Osteocyte (in vitro differentiated cells): ENCODE data around the gene PKP1. TPM values are rescaled to one million over a fixed set of nuclear protein-coding genes. Genes with fewer than 3 reads are reported as not detected.
A peak's percentile ranks its signal among the peaks of the same experiment; 100 is the strongest.

Source experiments
- DNase-seq: peaks from one replicate; pipeline ENCODE4 v3.0.0; 2021; ENCODE audit warnings: mixed read lengths; ENCODE audit not compliant: unreplicated experiment; ENCODE audit errors: extremely low spot score
- H3K27ac Mint-ChIP-seq: one replicate; pipeline ENCODE4 v1.8.0; 2021; ENCODE audit warnings: mild to moderate bottlenecking, mixed read lengths; ENCODE audit not compliant: unreplicated experiment
- H3K27me3 Mint-ChIP-seq: one replicate; pipeline ENCODE4 v1.8.0; 2021; ENCODE audit warnings: mixed read lengths; ENCODE audit not compliant: unreplicated experiment
- H3K36me3 Mint-ChIP-seq: one replicate; pipeline ENCODE4 v1.8.0; 2021; ENCODE audit warnings: mixed read lengths; ENCODE audit not compliant: unreplicated experiment
- H3K4me1 Mint-ChIP-seq: one replicate; pipeline ENCODE4 v1.8.0; 2021; ENCODE audit warnings: mixed read lengths; ENCODE audit not compliant: unreplicated experiment
- H3K4me3 Mint-ChIP-seq: one replicate; pipeline ENCODE4 v1.8.0; 2021; ENCODE audit warnings: mild to moderate bottlenecking, moderate library complexity, mixed read lengths; ENCODE audit not compliant: unreplicated experiment
- H3K9me3 Mint-ChIP-seq: one replicate; pipeline ENCODE4 v1.8.0; 2021; ENCODE audit warnings: mixed read lengths; ENCODE audit not compliant: unreplicated experiment
- total RNA-seq: library from RNA; stranded (reverse); gene quantifications from 2 replicates; pipeline ENCODE4 v1.2.1, GENCODE V29; 2021
- TF ChIP-seq, protein P1 (sequence below): fragments of 200-600 bp; sonication (generic); IDR thresholded peaks from 2 replicates; pipeline ENCODE4 v1.5.0; 2021; ENCODE audit warnings: antibody characterized with exemption, mild to moderate bottlenecking, moderate library complexity

The PKP1 gene
- total RNA-seq, 1 donor from 2014 or later, result not detected

DNA sequence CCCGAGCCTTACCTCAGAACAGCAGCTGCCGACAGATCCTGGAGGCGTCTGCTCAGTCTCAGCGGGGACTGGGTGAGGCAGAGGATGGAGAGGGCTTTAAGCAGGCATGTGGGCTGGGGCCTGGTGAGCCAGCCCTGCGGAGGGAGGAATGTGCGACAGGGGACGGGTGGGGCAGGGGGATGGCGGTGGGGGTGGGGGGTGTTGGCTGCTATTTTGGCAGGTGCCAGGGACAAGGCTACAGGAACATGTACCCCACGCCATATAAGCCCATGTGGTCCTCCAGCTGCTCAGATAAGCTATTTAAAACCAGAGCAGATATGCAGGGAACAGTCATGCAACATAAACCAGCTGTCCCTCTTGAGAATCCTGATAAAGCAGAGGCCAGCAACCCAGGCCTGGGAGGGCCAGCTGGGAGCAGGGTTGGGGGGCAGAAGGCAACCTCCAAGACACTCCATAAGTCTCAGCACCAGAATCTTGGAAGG is 94.3 kb downstream of the PKP1 start, which contains the start of gene TNNT2:
Gene TNNT2 (minus strand): TSS at position 70 of the 482 bp plus-strand sequence. CDS start 4,426 bp downstream, outside the sequence.
- H3K27me3 Mint-ChIP-seq, result peaks cover 25% of the 10 kb centered on the region
- peaks cover 20% of the 10 kb centered on the region for H3K4me1 Mint-ChIP-seq
- no peak within 1 kb of the TSS for H3K4me3 Mint-ChIP-seq
- peak within 1 kb of the TSS; percentile 59 for H3K27ac Mint-ChIP-seq
- TF ChIP-seq, protein P1, sequence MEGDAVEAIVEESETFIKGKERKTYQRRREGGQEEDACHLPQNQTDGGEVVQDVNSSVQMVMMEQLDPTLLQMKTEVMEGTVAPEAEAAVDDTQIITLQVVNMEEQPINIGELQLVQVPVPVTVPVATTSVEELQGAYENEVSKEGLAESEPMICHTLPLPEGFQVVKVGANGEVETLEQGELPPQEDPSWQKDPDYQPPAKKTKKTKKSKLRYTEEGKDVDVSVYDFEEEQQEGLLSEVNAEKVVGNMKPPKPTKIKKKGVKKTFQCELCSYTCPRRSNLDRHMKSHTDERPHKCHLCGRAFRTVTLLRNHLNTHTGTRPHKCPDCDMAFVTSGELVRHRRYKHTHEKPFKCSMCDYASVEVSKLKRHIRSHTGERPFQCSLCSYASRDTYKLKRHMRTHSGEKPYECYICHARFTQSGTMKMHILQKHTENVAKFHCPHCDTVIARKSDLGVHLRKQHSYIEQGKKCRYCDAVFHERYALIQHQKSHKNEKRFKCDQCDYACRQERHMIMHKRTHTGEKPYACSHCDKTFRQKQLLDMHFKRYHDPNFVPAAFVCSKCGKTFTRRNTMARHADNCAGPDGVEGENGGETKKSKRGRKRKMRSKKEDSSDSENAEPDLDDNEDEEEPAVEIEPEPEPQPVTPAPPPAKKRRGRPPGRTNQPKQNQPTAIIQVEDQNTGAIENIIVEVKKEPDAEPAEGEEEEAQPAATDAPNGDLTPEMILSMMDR, result no peak
- no peaks in the 10 kb centered on the region for H3K9me3 Mint-ChIP-seq
- no peak for DNase-seq
- H3K36me3 Mint-ChIP-seq, result no peaks in the 10 kb centered on the region

DNA sequence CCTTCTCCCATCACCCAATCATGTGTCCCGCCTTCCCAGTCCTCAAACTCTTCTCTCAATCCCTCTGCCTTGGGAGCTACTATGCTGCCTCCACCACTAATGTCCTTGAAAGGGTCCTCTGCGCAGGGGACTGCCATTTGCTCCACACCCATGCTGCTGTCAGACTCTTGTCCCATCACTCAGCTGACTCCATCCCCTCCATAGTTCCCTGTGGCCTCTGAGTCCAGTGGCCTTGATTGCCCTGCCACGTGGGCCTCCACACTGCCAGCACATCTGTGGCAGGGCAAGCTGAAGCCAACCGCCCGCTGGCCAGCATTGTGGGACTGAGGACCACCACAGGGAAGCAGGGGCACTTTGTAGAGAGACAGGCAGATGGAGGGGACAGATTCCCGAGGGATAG is 95.5 kb downstream of the PKP1 start:
- peaks cover 27% of the 10 kb centered on the region for H3K4me1 Mint-ChIP-seq
- TF ChIP-seq, protein P1, result no peak
- no peaks in the 10 kb centered on the region for H3K36me3 Mint-ChIP-seq
- no peak for DNase-seq
- H3K4me3 Mint-ChIP-seq, result no peak overlapping the region
- no peak overlapping the region for H3K27ac Mint-ChIP-seq
- H3K27me3 Mint-ChIP-seq, result peaks cover 14% of the 10 kb centered on the region
- no peaks in the 10 kb centered on the region for H3K9me3 Mint-ChIP-seq

DNA sequence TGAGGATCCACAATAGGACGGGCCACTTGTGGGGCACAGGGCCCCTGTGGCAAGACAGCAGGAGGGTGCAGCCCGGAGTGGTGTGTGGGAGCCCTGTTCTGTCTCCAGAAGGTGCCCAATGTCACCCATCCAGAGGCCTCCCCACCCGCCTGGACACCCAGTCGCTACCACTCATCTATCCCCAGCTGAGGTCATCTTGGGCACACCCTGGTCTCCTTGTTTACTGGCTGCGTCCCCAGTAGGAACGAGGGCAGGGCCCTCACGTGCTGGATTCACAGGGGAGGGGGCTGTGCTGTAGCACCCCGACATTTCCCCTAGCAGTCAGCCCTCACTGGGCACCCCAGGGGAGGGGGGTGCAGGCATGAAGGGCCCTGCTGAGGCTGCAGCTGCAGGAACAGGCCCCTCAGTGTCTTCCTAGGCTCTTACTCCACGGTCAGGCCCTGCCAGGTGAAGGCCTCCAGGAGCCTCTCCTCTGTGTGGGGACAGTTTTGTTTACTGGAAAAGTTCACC is 96.5 kb downstream of the PKP1 start:
- Mint-ChIP-seq H3K4me1 (peaks cover 35% of the 10 kb centered on the region), H3K4me3 (no peak overlapping the region), H3K27ac (no peak overlapping the region), H3K9me3 (no peaks in the 10 kb centered on the region), H3K27me3 (peaks cover 6% of the 10 kb centered on the region), H3K36me3 (no peaks in the 10 kb centered on the region)
- TF ChIP-seq, protein P1, result no peak
- no peak for DNase-seq

DNA sequence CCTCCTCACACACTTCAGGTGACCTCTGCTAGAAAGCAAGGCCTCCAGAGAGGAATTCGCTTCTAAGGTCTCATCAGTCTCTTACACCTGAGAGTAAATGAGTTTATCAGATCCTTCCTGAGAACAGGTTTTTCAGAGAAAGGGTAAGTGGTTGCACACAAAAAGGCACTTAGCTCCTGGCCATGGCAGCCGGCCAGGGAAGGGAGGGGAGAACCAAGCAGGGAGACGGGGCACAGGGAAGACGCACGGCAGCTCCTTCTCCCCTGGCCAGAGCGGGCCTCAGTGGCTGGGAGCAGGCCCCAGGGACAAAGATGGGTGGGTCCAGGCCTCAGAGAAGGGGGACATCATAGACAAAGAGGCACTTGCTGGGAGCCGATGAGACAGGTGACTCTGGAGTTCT is 97.8 kb downstream of the PKP1 start:
- Mint-ChIP-seq H3K4me3 (no peak overlapping the region), H3K9me3 (no peaks in the 10 kb centered on the region), H3K27ac (no peak overlapping the region), H3K4me1 (peaks cover 35% of the 10 kb centered on the region), H3K27me3 (no peaks in the 10 kb centered on the region), H3K36me3 (no peaks in the 10 kb centered on the region)
- DNase-seq, result no peak
- TF ChIP-seq, protein P1, result no peak

Other genes with a start within 250 kb of the PKP1 start
- not detected in 2 replicates for gene CACNA1S, start 171.1 kb upstream of the PKP1 start, total RNA-seq
- not detected in 2 replicates for gene ASCL5, start 156.3 kb upstream of the PKP1 start, total RNA-seq
- 63.9 and 64.2 TPM in 2 replicates for gene TMEM9, start 129.0 kb upstream of the PKP1 start, total RNA-seq
- 3.2 and 3.8 TPM in 2 replicates for gene IGFN1, start 92.7 kb upstream of the PKP1 start, total RNA-seq
- 1.4 and 3.0 TPM in 2 replicates for gene TNNT2, start 94.2 kb downstream of the PKP1 start, total RNA-seq
- gene LAD1, start 115.8 kb downstream of the PKP1 start, total RNA-seq, result 0.16 and 0.91 TPM in 2 replicates
- gene TNNI1, start 138.2 kb downstream of the PKP1 start, total RNA-seq, result 0.43 TPM in 1 of 2 replicates, not detected in the other
- 50.6 and 55.5 TPM in 2 replicates for gene PHLDA3, start 185.7 kb downstream of the PKP1 start, total RNA-seq
- 0.56 and 1.6 TPM in 2 replicates for gene CSRP1, start 223.6 kb downstream of the PKP1 start, total RNA-seq